Measurements from ENCODE around the gene WDR43. TPM values are rescaled to one million over a fixed set of nuclear protein-coding genes. Genes with fewer than 3 reads are reported as not detected.

Gene WDR43
- polyA plus RNA-seq, 1 of the 3 experiments (the other 2 are of a cell fraction) = 35.1 TPM

- CTCF ChIA-PET = interaction anchor here (0.7 to 2.3 kb wide), 7 partner anchors 11 to 506 kb away, joined by 3 to 12 read pairs (median 3); no protein-coding TSS in a partner anchor
- POLR2A ChIA-PET = no interaction called here
- no peak overlapping the region for H3K27ac ChIP-seq (ENCODE audit: low read depth in 2 of 2, low read length in 1 of 2)
These were observed 58.4 kb downstream of the WDR43 start for GRCh38 chr2:28952836-28953211.

DNA sequence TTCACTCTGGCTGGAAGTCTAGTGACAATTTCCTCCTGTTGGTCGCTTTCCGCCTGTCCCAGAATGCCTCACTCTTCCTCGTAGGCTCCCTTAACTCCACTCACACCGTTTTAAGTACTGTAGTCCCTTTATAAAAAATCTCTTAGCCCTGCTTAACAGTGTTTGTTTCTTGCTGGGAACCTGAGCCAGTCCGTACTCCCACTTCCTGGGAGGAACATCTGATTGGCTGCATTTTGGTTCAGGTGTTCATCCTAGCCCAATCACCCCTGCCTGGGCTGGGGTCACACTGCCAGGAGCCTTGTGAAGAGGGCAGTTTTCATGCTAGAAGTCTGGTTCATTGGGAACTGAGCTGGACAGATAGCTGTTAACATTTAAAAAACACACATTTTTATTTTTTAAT lies 61.0 kb downstream of the WDR43 start:
- H3K9me2 ChIP-seq = no peaks in the 10 kb centered on the region
- H4K20me1 ChIP-seq (ENCODE audit: insufficient read depth) = no peaks in the 10 kb centered on the region
- H3K4me2 ChIP-seq = no peak overlapping the region
- no peak overlapping the region for H3K27ac ChIP-seq (ENCODE audit: low read depth in 2 of 2, low read length in 1 of 2)
- peaks cover 0 to 13% of the 10 kb centered on the region in 2 experiments; a peak in 2 of 4 replicates for H3K4me1 ChIP-seq (ENCODE audit: control insufficient read depth in 1 of 2, insufficient read depth in 2 of 2, low read depth in 1 of 2, low read length in 1 of 2)
- no peak overlapping the region for H3K4me3 ChIP-seq (ENCODE audit: low read depth in 2 of 2, low read length in 1 of 2)
- DNase-seq = no peak
- H3F3A ChIP-seq (replicated peaks; ENCODE audit: insufficient read depth) = peaks cover 5% of the 10 kb centered on the region
- H3K9me3 ChIP-seq = no peaks in the 10 kb centered on the region
- 82% methylated on average over 5 of the region's 5 CpGs for WGBS (ENCODE audit: low lambda C conversion rate)
- ChIA-PET CTCF (interaction anchor here (0.5 to 1.7 kb wide), 17 partner anchors 18 to 1210 kb away, joined by 3 to 9 read pairs (median 4); no protein-coding TSS in a partner anchor), POLR2A (no interaction called here)
- H3K36me3 ChIP-seq (replicated peaks in 1 of 2; ENCODE audit: control insufficient read depth in 1 of 2, insufficient read depth in 2 of 2, low read length in 1 of 2) = no peaks in the 10 kb centered on the region
- H2AFZ ChIP-seq (ENCODE audit: low read depth) = no peak overlapping the region
- H3K27me3 ChIP-seq (ENCODE audit: insufficient read depth) = no peaks in the 10 kb centered on the region
- H3K9ac ChIP-seq = no peak overlapping the region
- H3K79me2 ChIP-seq (ENCODE audit: insufficient read depth) = no peaks in the 10 kb centered on the region
- TF ChIP-seq SIN3A (IDR thresholded peaks at IDR 0.05; ENCODE audit: borderline replicate concordance, low read depth, low read length) (no peak), RCOR1 (IDR thresholded peaks at IDR 0.05; ENCODE audit: low read length) (no peak), FOXJ3 (CRISPR knock-in tag; IDR thresholded peaks at IDR 0.05) (no peak), SMC3 (IDR thresholded peaks at IDR 0.05; ENCODE audit: low read depth, low read length) (no peak), FOSL2 (IDR thresholded peaks at IDR 0.05; ENCODE audit: borderline replicate concordance, low read depth) (no peak), MXI1 (IDR thresholded peaks at IDR 0.05; ENCODE audit: low read depth, low read length) (no peak), RAD21 (IDR thresholded peaks at IDR 0.05; ENCODE audit: low read length) (no peak), GATA2 (CRISPR knock-in tag; IDR thresholded peaks at IDR 0.05) (no peak), PBX3 (IDR thresholded peaks at IDR 0.05) (no peak), RFX5 (IDR thresholded peaks at IDR 0.05; ENCODE audit: low read length) (no peak), POLR2AphosphoS5 (IDR thresholded peaks at IDR 0.05; ENCODE audit: low read depth, low read length) (no peak), CHD2 (IDR thresholded peaks at IDR 0.05; ENCODE audit: low read length, partially characterized antibody) (no peak), USF2 (IDR thresholded peaks at IDR 0.05; ENCODE audit: borderline replicate concordance, low read depth, low read length) (no peak)

More at GRCh38 chr2:28952836-28953211, 58.4 kb downstream of the WDR43 start:
- 52% methylated on average over 6 of the region's 6 CpGs for WGBS (ENCODE audit: low lambda C conversion rate)
- Histone ChIP-seq H2AFZ (ENCODE audit: low read depth) (no peak overlapping the region), H3K9me3 (no peaks in the 10 kb centered on the region), H3K36me3 (replicated peaks in 1 of 2; ENCODE audit: control insufficient read depth in 1 of 2, insufficient read depth in 2 of 2, low read length in 1 of 2) (peaks cover 15 to 18% of the 10 kb centered on the region in 2 experiments), H3K27me3 (ENCODE audit: insufficient read depth) (no peaks in the 10 kb centered on the region), H3K79me2 (ENCODE audit: insufficient read depth) (no peaks in the 10 kb centered on the region), H3K9me2 (no peaks in the 10 kb centered on the region), H3F3A (replicated peaks; ENCODE audit: insufficient read depth) (peaks cover 13% of the 10 kb centered on the region), H3K4me3 (ENCODE audit: low read depth in 2 of 2, low read length in 1 of 2) (no peak overlapping the region), H3K4me2 (no peak overlapping the region), H3K4me1 (ENCODE audit: control insufficient read depth in 1 of 2, insufficient read depth in 2 of 2, low read depth in 1 of 2, low read length in 1 of 2) (peaks cover 0 to 9% of the 10 kb centered on the region in 2 experiments; a peak in 2 of 4 replicates), H3K9ac (no peak overlapping the region), H4K20me1 (ENCODE audit: insufficient read depth) (no peaks in the 10 kb centered on the region)
- peak; percentile 31; the same call in 1 of the 2 replicates for TF ChIP-seq SMC3 (IDR thresholded peaks at IDR 0.05; ENCODE audit: low read depth, low read length)
- peak; percentile 58 for TF ChIP-seq RAD21 (IDR thresholded peaks at IDR 0.05; ENCODE audit: low read length)
- TF ChIP-seq REST (IDR thresholded peaks at IDR 0.05; ENCODE audit: low read depth, low read length) = no peak
- DNase-seq = peak; percentile 51
